AG09319 (cell line): ENCODE results near the gene MRPL58.

ENCODE experiments used
- DNase-seq: peaks from one replicate; pipeline ENCODE4 v3.0.0-alpha.2; 2010; ENCODE audit warnings: low read depth; ENCODE audit errors: extremely low read depth
- CTCF ChIP-seq: IDR thresholded peaks from 2 replicates; pipeline ENCODE4 v1.5.1; 2011; ENCODE audit warnings: low read depth, mild to moderate bottlenecking, inconsistent platforms, low read length, moderate library complexity

The MRPL58 gene

GRCh38 chr17:74971069-74971841, 41.2 kb upstream of the MRPL58 start:
- no peak for DNase-seq
- TF ChIP-seq CTCF, result no peak

GRCh38 chr17:74971842-74972106, 40.7 kb upstream of the MRPL58 start:
- no peak for DNase-seq
- no peak for TF ChIP-seq CTCF

- no peak for DNase-seq
Observed at GRCh38 chr17:74972107-74972972, 40.1 kb upstream of the MRPL58 start, which contains the start of gene HID1. TSS of gene HID1 (minus strand) at chr17:74972759. CDS start at chr17:74972656, 103 bp downstream.

GRCh38 chr17:74972973-74973328, 39.5 kb upstream of the MRPL58 start:
- DNase-seq, result no peak
- TF ChIP-seq CTCF, result no peak

More at GRCh38 chr17:74972107-74972972, 40.1 kb upstream of the MRPL58 start, which contains the start of gene HID1:
- TF ChIP-seq CTCF, result no peak

GRCh38 chr17:74975943-74976342, 36.5 kb upstream of the MRPL58 start:
- TF ChIP-seq CTCF, result no peak
- DNase-seq, result no peak

GRCh38 chr17:74977802-74978201, 34.7 kb upstream of the MRPL58 start:
- DNase-seq, result no peak
- TF ChIP-seq CTCF, result no peak

GRCh38 chr17:74978240-74978639, 34.2 kb upstream of the MRPL58 start:
- DNase-seq, result no peak
- no peak for TF ChIP-seq CTCF
